NOMO-1 treated with DMSO at 0.1 percent for 48 hours (cell line): Measurements from ENCODE around the gene KLHL30.

Experiments used
- DNase-seq: peaks from one replicate; lab custom pipeline; 2025; ENCODE audit not compliant: unreplicated experiment; lab: John Stamatoyannopoulos, UW

Gene KLHL30

GRCh38 chr2:238144262-238144661, 5.8 kb downstream of the KLHL30 start:
- DNase-seq = no peak

- no peak for DNase-seq
Observed at GRCh38 chr2:238145046-238145445, 6.6 kb downstream of the KLHL30 start.

GRCh38 chr2:238145851-238146250, 7.4 kb downstream of the KLHL30 start:
- no peak for DNase-seq

- DNase-seq = no peak
Observed at GRCh38 chr2:238146884-238147544, 8.5 kb downstream of the KLHL30 start.

- no peak for DNase-seq
Observed at GRCh38 chr2:238148981-238149380, 10.5 kb downstream of the KLHL30 start.

GRCh38 chr2:238149841-238150572, 11.5 kb downstream of the KLHL30 start:
- no peak for DNase-seq

- no peak for DNase-seq
Observed at GRCh38 chr2:238150686-238151085, 12.2 kb downstream of the KLHL30 start.

- no peak for DNase-seq
Observed at GRCh38 chr2:238151205-238151604, 12.7 kb downstream of the KLHL30 start.

GRCh38 chr2:238151628-238152235, 13.3 kb downstream of the KLHL30 start:
- no peak for DNase-seq

- DNase-seq = no peak
Observed at GRCh38 chr2:238152771-238153688, 14.6 kb downstream of the KLHL30 start.

- no peak for DNase-seq
Observed at GRCh38 chr2:238154570-238154969, 16.1 kb downstream of the KLHL30 start.

GRCh38 chr2:238155051-238155760, 16.7 kb downstream of the KLHL30 start:
- DNase-seq = no peak

GRCh38 chr2:238155761-238156694, 17.6 kb downstream of the KLHL30 start:
- DNase-seq = no peak

GRCh38 chr2:238157506-238158017, 19.1 kb downstream of the KLHL30 start:
- DNase-seq = no peak

- DNase-seq = no peak
Observed at GRCh38 chr2:238158018-238158508, 19.6 kb downstream of the KLHL30 start.

GRCh38 chr2:238158509-238159070, 20.1 kb downstream of the KLHL30 start, which contains the start of gene ERFE:
TSS of gene ERFE (plus strand) at chr2:238158970. CDS start at chr2:238159008, 38 bp downstream.
- peak; percentile 23 for DNase-seq

- peak; percentile 14 for DNase-seq
Observed at GRCh38 chr2:238159071-238159539, 20.6 kb downstream of the KLHL30 start.

GRCh38 chr2:238159661-238160205, 21.3 kb downstream of the KLHL30 start:
- no peak for DNase-seq
